A673 (cell line): ENCODE measurements around the gene AARSD1.

Experiments
- CTCF ChIP-seq: fragments of 300-800, 200-600 bp; sonication (generic); conservative IDR thresholded peaks from 2 replicates; pipeline ENCODE4 v1.5.1; 2017; ENCODE audit warnings: low read depth, mild to moderate bottlenecking, antibody characterized with exemption, low read length, moderate library complexity, mixed read lengths
- EZH2 ChIP-seq: fragments of 200-600 bp; sonication (generic); IDR thresholded peaks from 2 replicates; pipeline ENCODE4 v1.6.1; 2017; ENCODE audit warnings: borderline replicate concordance, low read depth, mild to moderate bottlenecking, mixed read lengths, antibody characterized with exemption, low read length; ENCODE audit not compliant: poor library complexity, severe bottlenecking

- TF ChIP-seq EZH2 (no peak), CTCF (no peak)
Observed at GRCh38 chr17:42992872-42993271, 28.6 kb upstream of the AARSD1 start.
